Natural killer cell (primary cell): ENCODE data around the gene CERKL. TPM values are rescaled to one million over a fixed set of nuclear protein-coding genes. Genes with fewer than 3 reads are reported as not detected.

ENCODE experiments used
- ATAC-seq, 3 donors: fragments of 150-1000 bp in 2 of 3; fragments of 200-7000 bp in 1 of 3; cut with Tn5 transposase; 1 replicate in 1 of 3; 2 replicates in 2 of 3; pipeline ENCODE4 v1.10.0; 2021; ENCODE audit warnings: mild to moderate bottlenecking in 2 of 3, moderate library complexity in 2 of 3
- DNase-seq, 2 donors: peaks; one replicate each; pipeline versions ENCODE4 v3.0.0 to v3.0.0-alpha.2; 2013 to 2021; ENCODE audit warnings: mixed read lengths in 1 of 2
- H3K27ac ChIP-seq: one replicate; pipeline ENCODE4 v1.5.1; 2013; ENCODE audit warnings: mild to moderate bottlenecking, low read length
- H3K27me3 ChIP-seq: one replicate; pipeline ENCODE4 v1.6.1; 2013; ENCODE audit warnings: low read length; ENCODE audit not compliant: control insufficient read depth, insufficient read depth
- H3K36me3 ChIP-seq: one replicate; pipeline ENCODE4 v1.6.1; 2013; ENCODE audit warnings: low read length; ENCODE audit not compliant: control insufficient read depth, insufficient read depth
- H3K4me1 ChIP-seq: one replicate; pipeline ENCODE4 v1.6.1; 2013; ENCODE audit warnings: low read length; ENCODE audit not compliant: control insufficient read depth, insufficient read depth
- H3K4me3 ChIP-seq: one replicate; pipeline ENCODE4 v1.5.1; 2013; ENCODE audit warnings: low read length
- H3K9me3 ChIP-seq: one replicate; pipeline ENCODE4 v1.6.1; 2013; ENCODE audit warnings: low read length; ENCODE audit not compliant: control insufficient read depth, insufficient read depth
- H3K27ac Mint-ChIP-seq, 2 donors: one replicate each; pipeline ENCODE4 v1.8.0; 2022; ENCODE audit warnings: mild to moderate bottlenecking in 2 of 2, mixed read lengths in 2 of 2, moderate library complexity in 1 of 2
- H3K27me3 Mint-ChIP-seq, 2 donors: one replicate each; pipeline ENCODE4 v1.8.0; 2022; ENCODE audit warnings: low read depth in 2 of 2, mixed read lengths in 2 of 2
- H3K36me3 Mint-ChIP-seq: one replicate; pipeline ENCODE4 v1.8.0; 2022; ENCODE audit warnings: mixed read lengths
- H3K4me1 Mint-ChIP-seq, 2 donors: one replicate each; pipeline ENCODE4 v1.8.0; 2022; ENCODE audit warnings: mixed read lengths in 2 of 2
- H3K4me3 Mint-ChIP-seq: one replicate; pipeline ENCODE4 v1.8.0; 2022; ENCODE audit warnings: mild to moderate bottlenecking, moderate library complexity, mixed read lengths
- H3K9me3 Mint-ChIP-seq, 2 donors: one replicate each; pipeline ENCODE4 v1.8.0; 2022; ENCODE audit warnings: mixed read lengths in 2 of 2
- CTCF ChIP-seq: fragments of 200-600 bp; IDR thresholded peaks from one replicate; pipeline ENCODE4 v1.8.0; 2022; ENCODE audit warnings: antibody characterized with exemption
- WGBS: methylation state at CpG from one replicate; pipeline ENCODE4 v1.1.7; 2013; ENCODE audit warnings: missing lambda C conversion rate; ENCODE audit not compliant: insufficient coverage; 5-methylcytosine and 5-hydroxymethylcytosine counted together
- intact Hi-C: fragments of 100-400 bp; cut with micrococcal nuclease; formaldehyde crosslinking; loops from one replicate; pipeline ENCODE4 v1.14.2; 2022
- total RNA-seq, 4 donors: library from RNA; stranded (reverse); fragments of 120-200 nt in 1 of 4; gene quantifications; one replicate each; pipeline versions ENCODE4 v1.2.3 to v1.2.4, GENCODE V29; 2013 to 2022

The CERKL gene
- total RNA-seq, 3 donors from 2014 or later (not counting 1 experiment from before 2014, with no cell fraction given) = not detected

GRCh38 chr2:181554061-181554830, 102.7 kb downstream of the CERKL start:
- WGBS = no CpG with 5 or more reads among the region's 2 CpGs
- TF ChIP-seq CTCF = no peak

DNA sequence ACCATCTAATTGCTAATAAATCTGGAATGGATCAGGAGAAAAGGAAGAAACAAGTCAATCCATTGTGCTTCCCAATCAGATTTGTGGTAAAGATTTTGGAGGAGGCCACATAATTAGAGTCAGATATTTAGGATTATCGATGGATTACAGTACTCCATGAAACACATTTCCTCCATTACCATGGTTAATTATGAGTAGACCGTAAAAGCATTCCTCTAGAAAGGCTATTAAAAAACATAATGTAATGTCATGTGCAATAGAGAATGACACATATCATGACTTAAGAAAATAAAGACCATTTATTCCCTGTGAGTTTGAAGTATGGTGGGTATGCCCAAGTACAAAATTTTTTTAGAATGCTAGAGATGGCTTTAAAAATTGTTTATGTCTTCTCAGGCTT, 103.7 kb downstream of the CERKL start:
- Mint-ChIP-seq H3K27ac (no peak overlapping the region), H3K9me3 (no peaks in the 10 kb centered on the region), H3K4me3 (no peak overlapping the region), H3K4me1 (no peaks in the 10 kb centered on the region), H3K27me3 (no peaks in the 10 kb centered on the region), H3K36me3 (no peaks in the 10 kb centered on the region)
- no peak for TF ChIP-seq CTCF
- Histone ChIP-seq H3K36me3 (no peaks in the 10 kb centered on the region), H3K9me3 (no peaks in the 10 kb centered on the region), H3K4me1 (no peaks in the 10 kb centered on the region), H3K27me3 (no peaks in the 10 kb centered on the region), H3K4me3 (no peak overlapping the region), H3K27ac (no peak overlapping the region)
- intact Hi-C loops = no loop called here
- ATAC-seq (no peak), DNase-seq (no peak)
- WGBS = no CpG with 5 or more reads among the region's 2 CpGs

More at GRCh38 chr2:181554061-181554830, 102.7 kb downstream of the CERKL start:
- H3K27ac ChIP-seq = no peak overlapping the region
- Mint-ChIP-seq H3K36me3 (no peaks in the 10 kb centered on the region), H3K27ac (no peak overlapping the region), H3K9me3 (no peaks in the 10 kb centered on the region), H3K27me3 (no peaks in the 10 kb centered on the region), H3K4me1 (no peaks in the 10 kb centered on the region), H3K4me3 (no peak overlapping the region)
- no peaks in the 10 kb centered on the region for H3K27me3 ChIP-seq
- intact Hi-C loops = no loop called here
- no peak for ATAC-seq
- H3K4me3 ChIP-seq = no peak overlapping the region
- no peaks in the 10 kb centered on the region for H3K4me1 ChIP-seq
- no peaks in the 10 kb centered on the region for H3K36me3 ChIP-seq
- no peak for DNase-seq
- H3K9me3 ChIP-seq = no peaks in the 10 kb centered on the region

DNA sequence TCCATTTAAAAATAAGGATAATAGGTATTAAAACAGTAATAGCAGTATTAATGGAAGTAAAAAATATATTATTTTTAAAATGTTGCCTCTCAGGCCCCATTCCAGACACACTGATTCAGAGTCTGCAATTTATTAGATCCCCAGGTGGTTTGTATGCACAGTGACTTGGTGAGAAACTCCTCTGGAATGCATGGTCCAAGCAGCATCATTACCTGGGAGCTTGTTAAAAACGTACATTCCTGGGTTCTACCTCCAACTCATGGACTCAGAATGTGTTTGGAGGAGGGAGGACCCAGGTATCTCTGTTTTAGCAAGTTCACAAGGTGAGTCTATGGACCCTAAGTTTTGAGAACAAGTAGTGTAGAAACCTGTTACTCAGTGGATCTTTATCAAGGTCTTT, 104.1 kb downstream of the CERKL start:
- H3K36me3 Mint-ChIP-seq = no peaks in the 10 kb centered on the region
- H3K4me3 ChIP-seq = no peak overlapping the region
- intact Hi-C loops = no loop called here
- DNase-seq = no peak
- ATAC-seq = no peak
- H3K9me3 ChIP-seq = no peaks in the 10 kb centered on the region
- H3K9me3 Mint-ChIP-seq = no peaks in the 10 kb centered on the region
- H3K27me3 ChIP-seq = no peaks in the 10 kb centered on the region
- H3K36me3 ChIP-seq = no peaks in the 10 kb centered on the region
- H3K27me3 Mint-ChIP-seq = no peaks in the 10 kb centered on the region
- no peaks in the 10 kb centered on the region for H3K4me1 Mint-ChIP-seq
- no peak for TF ChIP-seq CTCF
- H3K4me3 Mint-ChIP-seq = no peak overlapping the region
- H3K27ac Mint-ChIP-seq = no peak overlapping the region
- no peaks in the 10 kb centered on the region for H3K4me1 ChIP-seq
- 78% methylated on average over 1 of the region's 1 CpG for WGBS
- H3K27ac ChIP-seq = no peak overlapping the region

DNA sequence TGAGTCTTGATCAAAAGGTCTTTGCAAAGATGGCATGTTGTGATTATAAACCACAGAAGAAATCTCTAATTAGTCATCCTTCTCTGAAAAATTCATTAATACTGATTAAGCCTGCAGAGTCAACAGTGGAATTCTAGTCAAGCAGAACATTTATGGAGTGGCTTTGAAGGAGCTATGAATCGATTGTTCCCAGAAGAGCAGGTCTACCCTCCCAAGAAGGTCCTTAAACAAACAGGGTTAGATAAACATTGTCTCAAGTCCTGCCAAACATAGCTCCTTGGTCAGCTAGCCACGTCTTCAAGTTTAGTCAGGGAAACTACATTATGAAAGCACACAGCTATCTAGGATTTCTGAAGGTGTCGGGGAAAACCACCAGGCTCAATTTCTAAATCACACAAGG, 110.8 kb downstream of the CERKL start:
- Histone ChIP-seq H3K4me3 (no peak overlapping the region), H3K4me1 (no peaks in the 10 kb centered on the region), H3K27ac (no peak overlapping the region), H3K9me3 (no peaks in the 10 kb centered on the region), H3K27me3 (no peaks in the 10 kb centered on the region), H3K36me3 (no peaks in the 10 kb centered on the region)
- no peaks in the 10 kb centered on the region for H3K4me1 Mint-ChIP-seq
- H3K27ac Mint-ChIP-seq = no peak overlapping the region
- H3K36me3 Mint-ChIP-seq = no peaks in the 10 kb centered on the region
- H3K4me3 Mint-ChIP-seq = no peak overlapping the region
- DNase-seq = no peak
- H3K9me3 Mint-ChIP-seq = no peaks in the 10 kb centered on the region
- H3K27me3 Mint-ChIP-seq = no peaks in the 10 kb centered on the region
- TF ChIP-seq CTCF = no peak
- WGBS = 95% methylated on average over 3 of the region's 3 CpGs
- no peak for ATAC-seq
- intact Hi-C loops = no loop called here
